MCF 10A (cell line): ENCODE measurements around the gene USH2A. TPM values are rescaled to one million over a fixed set of nuclear protein-coding genes. Genes with fewer than 3 reads are reported as not detected.

Experiments used
- BruUV-seq: library from RNA; stranded (reverse); fragments of 400-500 nt; replicated peaks from 2 replicates; lab custom pipeline; 2021; lab: Mats Ljungman, UMichigan
- CTCF ChIA-PET: fragments of 300-600 bp; sonication (Branson Sonifier 250); formaldehyde crosslinking; extraction: SDS; loops from one replicate; lab custom pipeline; 2021; ENCODE audit warnings: antibody characterized with exemption, inconsistent platforms; lab: Yijun Ruan, JAX
- POLR2A ChIA-PET: fragments of 300-600, 350-650 bp; sonication (Branson Sonifier 250); formaldehyde crosslinking; extraction: SDS; loops from one replicate; lab custom pipeline; 2020; ENCODE audit warnings: antibody characterized with exemption, inconsistent platforms; lab: Yijun Ruan, JAX
- DNase-seq: peaks from one replicate; pipeline ENCODE4 v3.0.0-alpha.2; 2018; ENCODE audit not compliant: unreplicated experiment
- H3K27ac Mint-ChIP-seq: one replicate; pipeline ENCODE4 v1.8.0; 2022; ENCODE audit warnings: mild to moderate bottlenecking, low read depth, mixed read lengths; ENCODE audit not compliant: unreplicated experiment
- H3K27me3 Mint-ChIP-seq: one replicate; pipeline ENCODE4 v1.8.0; 2022; ENCODE audit warnings: mixed read lengths; ENCODE audit not compliant: insufficient read depth, unreplicated experiment
- H3K36me3 Mint-ChIP-seq: one replicate; pipeline ENCODE4 v1.8.0; 2022; ENCODE audit warnings: mild to moderate bottlenecking, moderate library complexity, mixed read lengths; ENCODE audit not compliant: insufficient read depth, unreplicated experiment
- H3K4me1 Mint-ChIP-seq: one replicate; pipeline ENCODE4 v1.8.0; 2022; ENCODE audit warnings: mixed read lengths; ENCODE audit not compliant: insufficient read depth, unreplicated experiment
- H3K4me3 Mint-ChIP-seq: one replicate; pipeline ENCODE4 v1.8.0; 2022; ENCODE audit warnings: mild to moderate bottlenecking, moderate library complexity, mixed read lengths; ENCODE audit not compliant: unreplicated experiment
- H3K9me3 Mint-ChIP-seq: one replicate; pipeline ENCODE4 v1.8.0; 2022; ENCODE audit warnings: mixed read lengths; ENCODE audit not compliant: unreplicated experiment
- CTCF ChIP-seq: fragments of 200-600 bp; IDR thresholded peaks from one replicate; pipeline ENCODE4 v1.8.0; 2022; ENCODE audit warnings: antibody characterized with exemption, mild to moderate bottlenecking; ENCODE audit not compliant: unreplicated experiment
- intact Hi-C: fragments of 100-400 bp; cut with micrococcal nuclease; formaldehyde crosslinking; loops from 2 replicates; pipeline ENCODE4 v1.14.1; 2022
- total RNA-seq: library from RNA; stranded (reverse); gene quantifications from 2 replicates; pipeline ENCODE4 v1.2.3, GENCODE V29; 2022

USH2A gene
- total RNA-seq, 1 experiment from 2014 or later = not detected

GRCh38 chr1:216290074-216290473 lies 133.2 kb downstream of the USH2A start:
- Mint-ChIP-seq H3K9me3 (peaks cover 8% of the 10 kb centered on the region), H3K36me3 (no peaks in the 10 kb centered on the region), H3K4me1 (no peaks in the 10 kb centered on the region), H3K27me3 (peaks cover 63% of the 10 kb centered on the region), H3K4me3 (no peak overlapping the region), H3K27ac (no peak overlapping the region)
- TF ChIP-seq CTCF = no peak
- ChIA-PET POLR2A (no interaction called here), CTCF (interaction anchor here (0.5 to 0.8 kb wide), 2 partner anchors 69 to 142 kb away, joined by 3 to 4 read pairs; no protein-coding TSS in a partner anchor)
- no TSS peak for BruUV-seq
- intact Hi-C loops = no loop called here
- DNase-seq = no peak

DNA sequence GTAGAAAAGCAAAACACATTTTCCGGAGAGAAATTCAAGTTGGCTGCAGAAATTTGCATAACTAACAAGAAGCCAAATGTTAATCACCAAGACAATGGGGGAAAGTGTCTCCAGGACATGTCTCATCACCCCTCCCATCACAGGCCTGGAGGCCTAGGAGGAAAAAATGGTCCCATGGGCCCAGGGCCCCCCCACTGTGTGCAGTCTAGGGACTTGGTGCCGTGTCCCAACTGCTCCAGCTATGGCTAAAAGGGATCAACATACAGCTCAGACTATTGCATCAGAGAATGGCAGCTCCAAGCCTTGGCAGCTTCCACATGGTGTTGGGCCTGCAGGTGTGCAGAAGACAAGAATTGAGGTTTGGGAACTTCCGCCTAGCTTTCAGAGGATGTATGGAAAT lies 138.2 kb downstream of the USH2A start:
- TF ChIP-seq CTCF = no peak

GRCh38 chr1:216281757-216282156 lies 141.5 kb downstream of the USH2A start:
- Mint-ChIP-seq H3K9me3 (peaks cover 18% of the 10 kb centered on the region), H3K27ac (no peak overlapping the region), H3K4me1 (no peaks in the 10 kb centered on the region), H3K27me3 (peaks cover 59% of the 10 kb centered on the region), H3K4me3 (no peak overlapping the region), H3K36me3 (no peaks in the 10 kb centered on the region)
- ChIA-PET POLR2A (no interaction called here), CTCF (no interaction called here)
- intact Hi-C loops = no loop called here
- no peak for TF ChIP-seq CTCF
- BruUV-seq = no TSS peak
- no peak for DNase-seq

More for the DNA sequence above, 138.2 kb downstream of the USH2A start:
- POLR2A ChIA-PET = no interaction called here
- Mint-ChIP-seq H3K27me3 (peaks cover 52% of the 10 kb centered on the region), H3K9me3 (peaks cover 18% of the 10 kb centered on the region), H3K36me3 (no peaks in the 10 kb centered on the region), H3K4me3 (no peak overlapping the region), H3K27ac (no peak overlapping the region), H3K4me1 (no peaks in the 10 kb centered on the region)
- no TSS peak for BruUV-seq
- no peak for DNase-seq
- intact Hi-C loops = no loop called here
- CTCF ChIA-PET = interaction anchor here (0.5 to 0.7 kb wide), 2 partner anchors 96 to 623 kb away, joined by 3 read pairs; no protein-coding TSS in a partner anchor

DNA sequence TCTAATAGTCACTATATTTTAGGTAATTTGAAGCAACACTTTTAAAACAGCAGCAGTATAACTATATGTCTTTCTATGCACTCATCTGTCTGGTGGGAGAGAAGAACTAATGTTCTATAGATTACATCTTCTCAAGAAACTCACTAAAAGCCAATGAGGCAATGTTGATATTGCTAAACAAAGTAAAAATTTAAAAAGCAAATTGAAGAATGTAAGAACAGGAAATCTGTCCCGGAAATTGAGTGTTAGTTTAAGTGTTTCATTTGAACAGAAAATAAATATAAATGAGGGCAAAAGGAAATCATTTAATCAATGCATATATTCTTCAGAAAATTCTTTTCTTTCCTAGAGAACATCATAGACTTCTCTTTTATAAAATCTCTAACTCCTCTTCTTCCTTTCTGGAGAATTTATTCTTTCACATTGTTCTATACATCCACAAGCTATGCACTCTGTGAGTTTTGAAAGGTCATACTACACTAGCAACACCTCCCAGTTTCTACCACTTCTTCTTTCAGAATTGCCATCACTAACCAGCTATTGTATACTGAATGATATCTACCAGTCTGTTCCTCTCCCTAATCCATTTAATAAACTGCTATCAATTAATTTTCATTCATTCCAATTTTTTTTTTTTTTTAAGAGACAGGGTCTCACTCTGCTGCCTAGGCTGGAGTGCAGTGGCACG lies 153.0 kb downstream of the USH2A start:
- no TSS peak for BruUV-seq
- no peak for TF ChIP-seq CTCF
- H3K27ac Mint-ChIP-seq = no peak overlapping the region

More for the DNA sequence above, 153.0 kb downstream of the USH2A start:
- DNase-seq = no peak
- no peaks in the 10 kb centered on the region for H3K36me3 Mint-ChIP-seq
- no peak overlapping the region for H3K4me3 Mint-ChIP-seq
- intact Hi-C loops = no loop called here
- CTCF ChIA-PET = interaction anchor here (0.6 to 0.7 kb wide), 3 partner anchors 49 to 453 kb away, joined by 3 read pairs; partner anchors contain the start of gene ESRRG
- POLR2A ChIA-PET = interaction anchor here (0.7 kb wide), 1 partner anchor 267 kb away, joined by 3 read pairs; no protein-coding TSS in a partner anchor
- H3K9me3 Mint-ChIP-seq = no peaks in the 10 kb centered on the region
- no peaks in the 10 kb centered on the region for H3K4me1 Mint-ChIP-seq
- peaks cover 98% of the 10 kb centered on the region for H3K27me3 Mint-ChIP-seq
